HG02938 (cell line): ENCODE data around the gene EBI3.
"Not testable (repeated sequence)": the region's sequence is repeated elsewhere in the genome, so short reads cannot be mapped to it uniquely, and the experiment has no call there.

ENCODE experiments used
- ATAC-seq: cut with Tn5 transposase; IDR thresholded peaks from one replicate; pipeline ENCODE4 v1.9.1; 2021; ENCODE audit warnings: mild to moderate bottlenecking, moderate library complexity; ENCODE audit not compliant: unreplicated experiment

Gene EBI3

DNA sequence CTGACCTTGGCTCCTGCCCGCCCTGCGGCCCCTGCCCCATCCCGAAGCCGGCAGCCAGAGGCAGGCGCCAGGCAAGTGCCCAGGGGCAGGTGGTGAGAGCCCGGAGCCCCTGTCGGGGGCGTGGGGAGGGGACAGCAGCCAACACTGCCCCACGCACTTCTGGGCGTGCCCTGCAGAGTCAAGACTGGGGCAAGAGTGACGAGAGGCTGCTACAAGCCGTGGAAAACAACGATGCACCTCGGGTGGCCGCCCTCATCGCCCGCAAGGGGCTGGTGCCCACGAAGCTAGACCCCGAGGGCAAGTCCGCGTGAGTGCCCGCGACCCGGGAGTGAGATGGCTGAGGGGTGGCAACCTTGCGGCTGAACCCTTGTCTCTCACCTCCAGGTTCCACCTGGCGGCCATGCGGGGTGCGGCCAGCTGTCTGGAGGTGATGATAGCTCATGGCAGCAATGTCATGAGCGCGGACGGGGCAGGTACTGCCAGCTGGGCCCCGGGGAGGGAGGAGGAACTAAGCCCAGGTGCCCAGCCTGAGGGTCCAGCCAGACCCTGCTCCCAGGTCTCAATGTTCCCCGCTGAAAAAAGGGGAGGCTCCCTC, 29.5 kb upstream of the EBI3 start:
- ATAC-seq: no peak

GRCh38 chr19:4200940-4201542, 28.3 kb upstream of the EBI3 start:
- no peak for ATAC-seq

DNA sequence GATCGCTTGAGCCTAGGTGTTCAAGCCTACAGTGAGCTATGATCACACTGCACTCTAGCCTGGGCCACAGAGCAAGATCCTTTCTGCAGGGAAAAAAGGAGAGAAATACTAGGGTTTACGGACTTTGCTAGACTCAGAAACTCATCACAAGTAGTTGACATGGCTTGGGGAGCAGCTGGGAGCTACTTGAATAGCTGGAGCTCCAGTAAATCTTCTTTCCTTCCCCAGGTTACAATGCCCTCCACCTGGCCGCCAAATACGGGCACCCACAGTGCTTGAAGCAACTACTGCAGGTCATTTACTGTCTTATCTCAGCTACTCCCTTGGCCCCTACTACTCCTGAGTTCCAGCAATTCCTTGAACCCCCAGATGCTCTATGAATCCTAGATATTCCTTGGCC, 27.5 kb upstream of the EBI3 start:
- no peak for ATAC-seq

DNA sequence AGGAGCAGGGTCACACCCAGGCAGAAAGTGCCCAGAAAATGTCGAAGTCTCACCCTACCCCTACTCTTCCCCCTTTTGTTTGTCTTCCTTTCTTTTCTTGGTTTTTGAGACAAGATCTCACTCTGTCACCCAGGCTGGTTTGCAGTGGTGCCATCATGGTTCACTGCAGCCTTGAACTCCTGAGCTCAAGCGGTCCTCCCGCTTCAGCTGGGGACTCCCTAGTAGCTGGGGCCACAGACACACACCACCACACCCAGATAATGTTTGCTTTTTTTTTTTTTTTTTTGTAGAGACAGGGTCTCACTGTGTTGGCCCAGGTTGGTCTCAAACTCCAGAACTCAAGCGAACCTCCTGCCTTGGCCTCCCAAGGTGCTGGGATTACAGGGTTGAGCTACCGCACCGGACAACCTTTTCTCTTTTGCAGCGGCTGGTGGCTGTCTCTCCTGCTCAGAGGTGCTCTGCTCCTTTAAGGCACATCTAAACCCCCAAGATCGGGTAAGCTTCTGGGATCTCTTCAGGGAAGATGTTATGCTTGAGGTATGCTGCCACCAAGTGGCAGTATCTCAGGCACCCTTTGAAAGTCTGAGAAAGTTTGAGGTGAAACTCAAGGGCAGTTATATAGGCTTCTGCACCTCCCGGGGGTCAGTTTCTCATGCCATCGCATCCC, 22.4 kb upstream of the EBI3 start:
- ATAC-seq: no peak

GRCh38 chr19:4208385-4209094, 20.8 kb upstream of the EBI3 start:
- ATAC-seq: no peak

DNA sequence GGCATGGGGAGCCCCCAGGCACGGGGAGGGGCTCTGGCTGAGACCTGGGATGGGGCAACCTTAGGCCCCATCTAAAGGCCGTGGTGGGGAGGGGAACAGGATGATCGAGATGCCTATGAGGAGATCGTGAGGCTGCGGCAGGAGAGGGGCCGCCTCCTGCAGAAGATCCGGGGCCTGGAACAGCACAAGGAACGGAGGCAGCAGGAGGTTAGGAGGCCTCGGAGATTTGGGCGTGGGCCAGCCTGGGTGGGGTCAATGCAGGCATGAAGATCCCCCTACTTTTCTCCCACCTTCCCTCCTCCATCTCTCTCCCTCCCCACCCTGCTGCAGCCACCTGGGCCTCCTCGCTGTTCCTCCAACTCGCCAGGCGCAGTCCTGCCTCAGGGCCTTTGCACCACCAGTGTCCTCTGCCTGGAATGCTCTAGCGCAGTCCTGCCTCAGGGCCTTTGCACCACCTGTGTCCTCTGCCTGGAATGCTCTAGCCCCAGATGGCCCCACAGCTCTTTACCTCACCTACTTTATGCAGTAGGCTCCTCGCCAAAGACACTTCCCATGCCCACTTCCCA, 19.1 kb upstream of the EBI3 start:
- no peak for ATAC-seq

DNA sequence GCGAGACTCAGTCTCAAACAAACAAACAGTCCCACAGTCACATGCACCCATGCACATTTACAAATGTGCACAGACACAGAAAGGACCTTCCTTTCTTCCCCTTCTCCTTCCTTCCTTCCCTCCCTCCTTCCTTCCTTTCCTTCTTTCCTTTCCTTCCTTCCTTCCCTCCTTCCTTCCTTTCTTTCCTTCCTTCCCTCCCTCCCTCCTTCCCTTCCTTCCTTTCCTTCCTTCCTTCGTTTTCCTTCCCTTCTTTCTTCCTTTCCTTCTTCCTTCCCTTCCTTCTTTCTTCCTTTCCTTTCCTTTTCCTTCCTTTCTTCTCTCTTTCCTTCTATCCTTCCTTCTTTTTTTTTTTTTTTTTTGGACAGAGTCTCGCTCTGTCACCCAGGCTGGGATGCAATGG, 16.2 kb upstream of the EBI3 start:
- no peak for ATAC-seq

GRCh38 chr19:4215807-4216206, 13.5 kb upstream of the EBI3 start:
- no peak for ATAC-seq

GRCh38 chr19:4216846-4217245, 12.5 kb upstream of the EBI3 start:
- ATAC-seq: no peak

- no peak for ATAC-seq
Observed at GRCh38 chr19:4217429-4218264, 11.7 kb upstream of the EBI3 start.

DNA sequence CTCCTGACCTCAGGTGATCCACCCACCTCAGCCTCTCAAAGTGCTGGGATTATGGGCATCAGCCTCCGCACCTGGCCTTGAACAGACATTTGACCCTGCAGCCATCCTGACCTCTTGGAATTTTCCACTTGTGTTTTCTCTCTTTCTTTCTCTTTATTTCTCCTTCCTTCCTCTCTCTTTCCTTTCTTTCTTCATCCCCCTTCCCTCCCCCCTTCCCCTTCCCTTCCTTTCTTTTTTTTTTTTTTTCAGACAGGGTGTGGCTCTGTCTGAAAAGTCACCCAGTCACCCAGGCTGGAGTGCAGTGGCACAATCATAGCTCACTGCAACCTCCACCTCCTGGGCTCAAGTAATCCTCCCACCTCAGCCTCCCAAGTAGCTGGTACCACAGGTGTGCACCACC, 10.8 kb upstream of the EBI3 start:
- not testable (repeated sequence) for ATAC-seq

DNA sequence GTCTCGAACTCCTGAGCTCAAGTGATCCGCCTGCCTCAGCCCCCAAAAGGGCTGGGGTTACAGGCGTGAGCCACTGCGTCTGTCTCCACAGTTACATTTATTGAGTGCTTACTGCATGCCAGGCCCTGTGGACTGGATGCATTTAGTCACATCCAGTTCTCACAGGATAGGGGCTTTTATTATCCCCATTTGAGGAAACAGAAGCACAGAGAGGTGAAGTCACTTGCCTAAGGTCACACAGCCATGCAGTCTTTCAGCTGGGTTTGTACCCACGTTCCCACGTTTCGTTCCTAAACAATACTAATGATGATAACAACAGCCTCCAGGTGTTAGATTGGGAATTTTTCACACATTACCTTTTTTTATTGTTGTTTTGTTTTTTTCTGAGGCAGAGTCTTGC, 9.1 kb upstream of the EBI3 start:
- no peak for ATAC-seq

DNA sequence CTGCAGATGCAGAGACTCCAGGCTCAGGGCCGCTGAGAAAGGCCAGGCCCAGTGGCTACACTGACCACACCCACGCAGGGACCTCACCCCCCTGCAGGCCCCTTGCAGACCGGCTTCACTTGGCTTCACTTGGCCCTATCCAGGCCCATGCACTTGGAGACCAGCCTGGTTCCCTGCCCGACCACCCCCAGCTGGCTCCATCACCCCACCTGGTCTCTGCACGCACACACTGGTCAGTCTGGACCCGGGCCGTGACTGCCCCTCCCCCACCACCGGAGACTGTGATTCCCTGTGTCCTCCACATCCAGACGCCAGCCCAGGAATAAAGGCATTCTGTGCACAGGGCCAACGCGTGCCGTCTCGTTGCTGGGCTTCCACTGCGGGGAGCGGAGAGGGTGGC, 4.9 kb upstream of the EBI3 start:
- no peak for ATAC-seq

- no peak for ATAC-seq
Observed at GRCh38 chr19:4225885-4226284, 3.4 kb upstream of the EBI3 start.

DNA sequence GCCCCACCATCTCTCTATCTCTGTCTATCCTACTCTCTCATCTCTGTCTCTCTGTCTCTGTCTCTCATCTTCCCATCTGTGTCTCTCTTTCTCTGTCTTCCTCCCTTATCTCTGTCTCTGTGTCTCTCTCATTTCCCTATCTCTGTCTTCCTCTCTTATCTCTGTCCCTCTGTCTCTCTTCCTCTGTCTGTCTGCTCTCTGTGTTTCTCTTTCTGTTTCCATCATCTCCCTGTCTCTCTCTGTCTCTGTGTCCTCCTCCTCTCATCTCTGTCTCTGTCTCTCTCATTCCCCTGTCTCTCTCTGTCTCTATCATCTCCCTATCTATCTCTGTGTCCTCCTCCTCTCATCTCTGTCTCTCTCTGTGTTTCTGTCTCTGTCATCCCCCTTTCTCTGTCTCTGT, 1.6 kb upstream of the EBI3 start:
- ATAC-seq: no peak

DNA sequence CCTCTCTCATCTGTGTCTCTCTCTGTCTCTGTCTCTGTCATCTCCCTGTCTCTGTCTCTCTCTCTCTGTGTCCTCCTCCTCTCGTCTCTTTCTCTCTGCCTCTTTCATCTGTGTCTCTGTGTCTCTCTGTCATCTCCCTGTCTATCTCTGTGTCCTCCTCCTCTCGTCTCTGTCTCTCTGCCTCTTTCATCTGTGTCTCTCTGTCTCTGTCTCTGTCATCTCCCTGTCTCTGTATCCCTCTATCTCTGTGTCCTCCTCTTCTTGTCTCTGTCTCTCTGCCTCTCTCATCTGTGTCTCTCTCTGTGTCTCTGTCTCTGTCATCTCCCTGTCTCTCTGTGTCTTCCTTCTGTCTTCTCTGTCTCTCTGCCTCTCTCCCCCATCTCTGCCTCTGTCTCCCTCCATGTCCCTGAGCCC, 551 bp upstream of the EBI3 start:
- no peak for ATAC-seq

DNA sequence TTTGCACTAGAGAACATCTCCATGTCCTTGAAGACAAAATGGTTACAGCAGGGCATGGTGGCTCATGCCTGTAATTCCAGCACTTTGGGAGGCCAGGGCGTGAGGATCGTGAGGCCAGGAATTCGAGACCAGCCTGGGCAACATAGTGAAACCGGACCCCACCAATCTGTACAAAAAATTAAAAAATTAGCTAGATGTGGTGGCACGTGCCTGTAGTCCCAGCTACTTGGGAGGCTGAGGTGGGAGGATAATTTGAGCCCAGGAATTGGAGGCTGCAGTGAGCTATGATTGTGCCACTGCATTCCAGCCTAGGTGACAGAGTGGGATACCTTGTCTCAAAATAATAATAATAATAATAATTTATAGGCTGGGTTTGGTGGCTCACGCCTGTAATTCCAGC, 914 bp downstream of the EBI3 start:
- not testable (repeated sequence) for ATAC-seq

DNA sequence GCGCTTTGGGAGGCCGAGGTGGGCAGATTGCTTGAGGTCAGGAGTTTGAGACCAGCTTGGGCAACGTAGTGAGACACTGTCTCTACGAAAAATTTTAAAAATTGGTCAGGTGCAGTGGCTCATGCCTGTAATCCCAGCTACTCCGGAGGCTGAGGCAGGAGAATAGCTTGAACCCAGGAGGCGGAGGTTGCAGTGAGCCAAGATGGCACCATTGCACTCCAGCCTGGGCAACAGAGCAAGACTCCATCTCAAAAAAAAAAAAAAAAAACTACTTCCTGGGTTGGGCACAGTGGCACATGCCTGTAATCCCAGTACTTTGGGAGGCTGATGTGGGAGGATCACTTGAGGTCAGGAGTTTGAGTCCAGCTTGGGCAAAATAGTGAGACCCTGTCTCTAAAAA, 2.2 kb downstream of the EBI3 start:
- not testable (repeated sequence) for ATAC-seq

GRCh38 chr19:4232139-4232538, 2.8 kb downstream of the EBI3 start:
- ATAC-seq: not testable (repeated sequence)

GRCh38 chr19:4232614-4233281, 3.4 kb downstream of the EBI3 start:
- no peak for ATAC-seq
